Lower leg skin (tissue), 4 donors: ENCODE measurements around the gene USP46. TPM values are rescaled to one million over a fixed set of nuclear protein-coding genes. Genes with fewer than 3 reads are reported as not detected.

Source experiments
- DNase-seq, 2 donors: peaks; one replicate each; pipeline ENCODE4 v3.0.0-alpha.2; 2019; ENCODE audit warnings: low spot score in 2 of 2
- H3K4me3 ChIP-seq: fragments of 200-600 bp; sonication (generic); 2 replicates; pipeline ENCODE4 v1.5.1; 2017; ENCODE audit warnings: mild to moderate bottlenecking, low read depth; ENCODE audit not compliant: poor library complexity, severe bottlenecking
- CTCF ChIP-seq, 3 donors: fragments of 450-650 bp; IDR thresholded peaks; one replicate each; pipeline ENCODE4 v1.5.1; 2016; ENCODE audit warnings: antibody characterized with exemption in 3 of 3, mild to moderate bottlenecking in 3 of 3, moderate library complexity in 2 of 3
- POLR2A ChIP-seq, 2 donors: fragments of 450-650 bp; IDR thresholded peaks; one replicate each; pipeline ENCODE4 v1.6.1; 2016 to 2017; ENCODE audit warnings: antibody characterized with exemption in 2 of 2, mild to moderate bottlenecking in 1 of 2, moderate library complexity in 1 of 2
- WGBS, 2 donors: methylation state at CpG; one replicate each; pipeline ENCODE4 v1.1.5; 2018; 5-methylcytosine and 5-hydroxymethylcytosine counted together
- intact Hi-C: fragments of 100-400 bp; cut with DNase I; formaldehyde crosslinking; loops from one replicate; pipeline ENCODE4 v1.15.0; 2023; ENCODE audit warnings: low total_unique reads
- total RNA-seq, 4 donors: library from RNA; depleted of rRNA; stranded (reverse); fragments of >200 nt; gene quantifications; one replicate each; pipeline ENCODE4 v1.1.0, GENCODE V29; 2016

USP46 gene
- total RNA-seq, 4 donors from 2014 or later, result 7.5 to 16.7 (median 12.5) TPM

DNA sequence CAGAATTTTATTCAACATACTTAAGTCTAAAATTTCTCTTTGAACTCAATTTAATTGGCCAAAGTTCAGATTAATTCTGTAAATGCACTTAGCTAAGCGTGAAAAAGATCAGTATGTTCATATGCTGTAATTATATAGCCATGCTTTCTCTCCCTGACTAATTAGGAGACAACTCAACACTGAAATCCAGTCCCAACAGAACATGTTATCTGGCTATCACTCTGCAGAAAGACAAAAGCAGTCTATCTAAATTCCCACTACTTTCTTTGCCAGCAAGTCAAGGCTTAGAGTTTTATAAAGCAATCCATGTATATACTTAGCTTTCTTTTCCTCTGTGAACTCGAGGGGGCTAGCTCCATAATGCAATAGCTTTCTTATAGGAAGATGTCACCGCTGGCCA is 16.0 kb upstream of the USP46 start:
- WGBS, 2 donors, result 70 to 87% methylated on average over 3 of the region's 3 CpGs
- TF ChIP-seq POLR2A (IDR thresholded peaks at IDR 0.05) (no peak), CTCF (IDR thresholded peaks at IDR 0.05) (no peak)
- intact Hi-C loops, result no loop called here
- no peak overlapping the region for H3K4me3 ChIP-seq
- no peak for DNase-seq

DNA sequence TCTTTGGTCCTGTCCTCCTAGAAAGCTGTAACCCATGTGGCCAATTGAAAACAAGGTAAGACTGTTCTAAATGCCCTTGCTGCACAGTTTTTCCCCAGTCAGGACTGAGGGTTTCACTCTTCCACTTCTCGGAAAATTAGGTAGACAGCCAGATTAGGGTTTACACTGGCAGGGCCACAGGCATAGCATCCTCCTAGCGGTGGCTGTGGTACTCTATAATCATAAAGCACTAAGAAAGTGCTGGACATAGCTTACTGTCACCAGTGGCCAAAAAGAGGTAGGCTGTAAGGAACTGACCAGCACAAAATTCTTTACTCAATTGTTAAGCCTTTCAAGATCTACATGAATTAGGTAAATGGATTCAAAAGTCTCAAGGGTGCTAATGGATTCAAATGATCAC is 11.6 kb upstream of the USP46 start:
- intact Hi-C loops, result no loop called here
- DNase-seq, result no peak
- 84 to 93% methylated on average over 2 of the region's 2 CpGs for WGBS, 2 donors

DNA sequence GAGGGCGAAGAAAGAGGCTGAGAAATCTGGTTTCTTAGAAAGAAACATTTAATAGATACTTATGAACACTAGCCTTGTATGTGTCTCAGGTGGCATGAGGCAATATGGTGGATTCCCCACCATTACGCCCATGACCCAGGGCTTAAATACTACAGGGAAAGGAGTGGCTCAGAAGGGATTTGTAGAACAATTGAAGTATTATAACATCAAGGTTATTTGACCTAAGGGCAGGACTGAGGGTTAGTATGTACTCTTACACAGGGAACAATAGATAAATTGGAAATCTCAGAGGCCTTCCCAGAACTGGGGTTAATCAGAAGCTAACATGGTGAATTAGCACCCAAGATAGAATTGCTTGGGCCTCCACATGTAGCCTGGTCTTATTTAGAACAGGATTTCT is 11.0 kb upstream of the USP46 start:
- TF ChIP-seq POLR2A (IDR thresholded peaks at IDR 0.05) (no peak), CTCF (IDR thresholded peaks at IDR 0.05) (no peak)
- WGBS, 2 donors, result 87 to 94% methylated on average over 2 of the region's 2 CpGs
- no peak for DNase-seq
- no peak overlapping the region for H3K4me3 ChIP-seq
- intact Hi-C loops, result no loop called here

More for the DNA sequence above, 11.6 kb upstream of the USP46 start:
- TF ChIP-seq CTCF (IDR thresholded peaks at IDR 0.05) (no peak), POLR2A (IDR thresholded peaks at IDR 0.05) (no peak)
- H3K4me3 ChIP-seq, result no peak overlapping the region

GRCh38 chr4:52665592-52665991 is 6.5 kb upstream of the USP46 start:
- DNase-seq, result no peak
- TF ChIP-seq CTCF (IDR thresholded peaks at IDR 0.05) (no peak), POLR2A (IDR thresholded peaks at IDR 0.05) (no peak)
- intact Hi-C loops, result no loop called here
- WGBS, 2 donors, result 25 to 37% methylated on average over 2 of the region's 2 CpGs
- no peak overlapping the region for H3K4me3 ChIP-seq

GRCh38 chr4:52664479-52664878 is 5.4 kb upstream of the USP46 start:
- TF ChIP-seq CTCF (IDR thresholded peaks at IDR 0.05) (no peak), POLR2A (IDR thresholded peaks at IDR 0.05) (no peak)
- intact Hi-C loops, result no loop called here
- DNase-seq, result no peak
- no peak overlapping the region for H3K4me3 ChIP-seq

DNA sequence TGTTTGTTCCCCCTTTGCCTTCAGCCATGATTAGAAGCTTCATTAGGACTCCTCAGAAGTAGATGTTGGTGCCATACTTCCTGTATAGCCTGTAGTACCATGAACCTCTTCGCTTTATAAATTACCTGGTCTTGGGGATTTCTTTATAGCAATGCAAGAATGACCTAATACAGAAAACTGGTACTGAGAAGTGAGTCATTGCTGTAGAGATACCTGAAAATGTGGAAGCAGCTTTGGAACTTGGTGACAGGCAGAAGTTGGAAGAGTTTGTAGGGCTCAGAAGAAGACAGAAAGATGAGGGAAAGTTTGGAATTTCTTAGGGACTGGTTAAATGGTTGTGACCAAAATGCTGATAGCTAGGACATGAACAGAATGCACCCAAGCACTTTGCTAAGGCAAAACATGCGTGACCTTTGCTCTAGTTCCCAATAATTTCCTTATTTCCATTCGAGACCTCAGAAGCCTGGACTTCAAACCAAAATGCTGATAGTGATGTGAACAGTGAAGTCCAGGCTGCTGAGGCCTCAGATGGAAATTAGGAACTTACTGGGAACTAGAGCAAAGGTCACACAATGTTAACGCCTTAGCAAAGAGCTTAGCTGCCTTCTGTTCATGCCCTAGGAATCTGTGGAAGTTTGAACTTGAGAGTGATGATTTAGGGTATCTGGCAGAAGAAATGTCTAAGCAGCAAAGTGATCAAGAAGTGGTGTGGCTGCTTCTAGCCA is 3.0 kb upstream of the USP46 start:
- WGBS, 2 donors, result 87 to 88% methylated on average over 4 of the region's 4 CpGs
- no peak for DNase-seq
- H3K4me3 ChIP-seq, result no peak overlapping the region
- intact Hi-C loops, result no loop called here
- TF ChIP-seq POLR2A (IDR thresholded peaks at IDR 0.05) (no peak), CTCF (IDR thresholded peaks at IDR 0.05) (no peak)
